NCI-H748 treated with DMSO at 0.1 percent for 48 hours (cell line): ENCODE data around the gene FGF19.

ENCODE experiments used
- DNase-seq: peaks from one replicate; lab custom pipeline; 2025; lab: John Stamatoyannopoulos, UW

FGF19 gene

DNA sequence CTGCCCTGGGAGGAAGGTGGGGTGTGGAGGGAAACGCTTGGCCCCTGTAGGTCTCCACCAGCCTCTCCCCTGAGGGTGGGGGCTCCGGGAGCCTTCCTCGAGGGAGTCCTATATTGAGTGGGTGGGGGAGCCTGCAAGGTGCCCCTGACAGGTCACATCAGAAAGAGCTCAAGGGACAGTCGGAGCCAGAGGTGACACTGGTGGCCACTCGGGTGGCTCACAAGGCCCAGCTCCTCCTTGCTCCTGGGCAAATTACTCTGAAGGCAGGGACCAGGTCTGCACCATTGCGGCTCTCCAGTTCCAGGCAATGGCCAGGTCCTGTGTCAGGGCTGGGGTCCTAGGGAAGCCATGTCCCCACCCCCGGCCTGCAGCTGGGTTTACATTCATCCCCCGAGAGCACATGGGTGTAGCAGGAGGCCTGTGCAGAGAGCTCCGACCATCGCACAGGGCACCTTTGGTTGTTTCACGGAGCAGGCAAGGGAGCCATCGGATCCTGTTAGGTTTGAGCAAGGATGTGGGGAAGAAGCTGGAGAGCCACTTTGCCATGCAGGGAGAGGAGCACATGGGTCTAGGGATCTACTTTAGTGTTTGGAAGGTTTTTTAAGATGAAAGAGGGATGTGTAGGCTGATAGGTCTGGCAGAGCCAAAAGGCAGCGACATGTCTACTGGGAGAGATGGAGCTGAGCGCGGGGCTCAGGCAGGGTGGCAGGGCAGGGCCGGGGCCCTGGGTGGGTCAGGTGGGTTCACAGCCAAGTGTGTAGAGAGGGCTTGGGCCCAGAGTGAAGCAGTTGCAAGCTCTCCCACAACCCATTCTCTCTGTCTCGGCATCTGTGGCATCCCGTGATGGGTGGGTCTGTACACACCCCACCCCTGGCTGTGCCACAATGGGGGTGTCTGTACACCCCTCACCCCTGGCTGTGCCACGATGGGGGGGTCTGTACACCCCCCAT is 48.1 kb downstream of the FGF19 start:
- no peak for DNase-seq

DNA sequence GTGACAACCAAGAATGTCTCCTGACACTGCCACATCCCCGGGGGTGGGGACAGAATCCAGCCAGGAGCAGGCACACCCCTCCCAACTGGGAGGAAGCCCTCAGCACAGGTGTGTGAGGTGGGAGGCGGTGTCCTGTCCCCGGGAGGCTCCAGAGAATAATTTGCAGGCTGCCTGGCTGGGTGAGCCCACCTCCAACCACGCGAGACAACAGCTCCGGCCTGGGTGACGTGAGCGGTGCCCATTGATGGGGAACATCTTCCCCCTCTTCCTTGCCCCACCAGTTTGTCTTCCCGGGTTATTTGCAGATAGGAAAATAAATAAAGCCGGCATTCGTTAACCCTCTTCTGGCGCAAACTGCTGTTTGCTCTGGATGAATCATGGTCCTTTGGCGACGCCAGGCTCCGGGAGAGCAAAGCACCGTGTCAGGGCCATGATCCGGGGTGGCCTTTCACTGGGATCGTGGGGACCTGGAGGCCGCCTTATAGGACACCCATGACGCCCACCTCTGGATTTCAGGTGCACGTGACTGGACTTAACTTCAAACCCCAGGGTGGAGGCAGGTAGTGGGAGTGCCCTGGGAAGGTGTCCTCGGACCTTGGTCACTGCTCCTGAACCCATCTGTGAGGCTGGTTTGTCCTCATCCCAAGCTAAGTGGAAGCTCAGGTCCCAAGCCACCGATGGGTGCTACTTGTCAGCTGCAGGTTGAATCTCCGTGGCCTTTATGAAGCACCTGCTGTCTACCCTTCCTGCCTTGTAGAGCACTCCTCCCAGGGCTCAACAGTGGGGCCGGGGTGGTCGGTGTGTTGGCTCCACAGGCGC is 49.0 kb downstream of the FGF19 start:
- peak; percentile 15 for DNase-seq

DNA sequence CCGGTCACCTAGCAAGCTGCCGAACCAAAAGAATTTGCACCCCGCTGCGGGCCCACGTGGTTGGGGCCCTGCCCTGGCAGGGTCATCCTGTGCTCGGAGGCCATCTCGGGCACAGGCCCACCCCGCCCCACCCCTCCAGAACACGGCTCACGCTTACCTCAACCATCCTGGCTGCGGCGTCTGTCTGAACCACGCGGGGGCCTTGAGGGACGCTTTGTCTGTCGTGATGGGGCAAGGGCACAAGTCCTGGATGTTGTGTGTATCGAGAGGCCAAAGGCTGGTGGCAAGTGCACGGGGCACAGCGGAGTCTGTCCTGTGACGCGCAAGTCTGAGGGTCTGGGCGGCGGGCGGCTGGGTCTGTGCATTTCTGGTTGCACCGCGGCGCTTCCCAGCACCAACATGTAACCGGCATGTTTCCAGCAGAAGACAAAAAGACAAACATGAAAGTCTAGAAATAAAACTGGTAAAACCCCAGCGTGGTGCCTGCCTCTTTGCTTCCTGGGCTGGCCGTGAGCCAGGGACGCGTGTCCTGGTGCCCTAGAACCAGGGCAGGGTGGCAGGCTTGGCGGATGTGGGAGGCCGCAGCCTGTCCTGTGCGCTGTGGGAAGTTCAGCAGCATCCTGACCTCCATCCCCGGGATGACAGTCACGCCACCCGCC is 49.7 kb downstream of the FGF19 start:
- DNase-seq, result no peak

GRCh38 chr11:69653406-69653960 is 50.3 kb downstream of the FGF19 start:
- DNase-seq, result no peak

DNA sequence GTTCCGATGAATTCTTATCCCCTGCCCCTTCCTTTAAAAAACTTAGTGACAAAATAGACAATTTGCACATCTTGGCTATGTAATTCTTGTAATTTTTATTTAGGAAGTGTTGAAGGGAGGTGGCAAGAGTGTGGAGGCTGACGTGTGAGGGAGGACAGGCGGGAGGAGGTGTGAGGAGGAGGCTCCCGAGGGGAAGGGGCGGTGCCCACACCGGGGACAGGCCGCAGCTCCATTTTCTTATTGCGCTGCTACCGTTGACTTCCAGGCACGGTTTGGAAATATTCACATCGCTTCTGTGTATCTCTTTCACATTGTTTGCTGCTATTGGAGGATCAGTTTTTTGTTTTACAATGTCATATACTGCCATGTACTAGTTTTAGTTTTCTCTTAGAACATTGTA is 50.8 kb downstream of the FGF19 start:
- no peak for DNase-seq

GRCh38 chr11:69651834-69652620 is 51.8 kb downstream of the FGF19 start:
- DNase-seq, result no peak

DNA sequence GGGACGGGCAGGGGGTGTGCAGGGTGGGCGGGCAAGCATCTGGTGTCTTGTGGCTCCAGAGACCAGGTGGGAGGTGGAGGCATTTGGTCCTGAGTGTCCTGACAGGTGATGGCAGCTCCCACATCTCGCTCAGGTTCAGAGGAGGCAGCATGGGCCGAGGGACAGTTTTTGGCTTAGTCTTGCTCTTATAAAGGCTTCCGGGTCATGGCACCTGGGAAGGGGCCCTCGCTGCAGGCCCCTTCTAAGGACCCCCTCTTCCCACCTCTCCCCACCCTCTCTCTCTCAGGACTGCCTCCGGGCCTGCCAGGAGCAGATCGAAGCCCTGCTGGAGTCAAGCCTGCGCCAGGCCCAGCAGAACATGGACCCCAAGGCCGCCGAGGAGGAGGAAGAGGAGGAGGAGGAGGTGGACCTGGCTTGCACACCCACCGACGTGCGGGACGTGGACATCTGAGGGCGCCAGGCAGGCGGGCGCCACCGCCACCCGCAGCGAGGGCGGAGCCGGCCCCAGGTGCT is 52.9 kb downstream of the FGF19 start:
- no peak for DNase-seq

- DNase-seq, result no peak
These were observed 53.6 kb downstream of the FGF19 start for GRCh38 chr11:69650081-69650831.

DNA sequence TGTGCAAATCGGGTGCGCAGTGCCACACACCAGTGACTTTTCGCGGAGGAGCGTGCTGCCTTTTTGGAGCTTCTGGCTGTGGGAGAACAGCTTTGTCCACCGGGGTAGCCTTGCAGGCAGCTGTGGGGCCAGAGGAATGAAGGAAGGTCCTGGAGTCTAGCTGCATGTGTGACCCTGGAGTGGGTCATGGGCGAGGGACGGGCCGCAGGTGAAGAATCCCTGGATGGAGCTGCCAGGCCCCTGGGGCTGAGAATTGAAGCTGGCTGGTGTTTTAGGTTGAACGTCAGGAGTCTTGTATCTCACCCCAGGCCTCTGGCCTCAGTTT is 54.3 kb downstream of the FGF19 start:
- DNase-seq, result no peak

- DNase-seq, result no peak
These were observed 54.9 kb downstream of the FGF19 start for GRCh38 chr11:69648679-69649575.
